Fibroblast of pulmonary artery (primary cell): Measurements from ENCODE around the gene GSTM4.

Experiments
- DNase-seq: peaks from one replicate; pipeline ENCODE4 v3.0.0-alpha.2; 2010; ENCODE audit warnings: low read depth
- H3K4me3 ChIP-seq: replicated peaks from 2 replicates; pipeline ENCODE4 v1.5.1; 2011; ENCODE audit warnings: low read depth, mild to moderate bottlenecking, control low read depth, low read length, moderate library complexity
- TF ChIP-seq, protein P1 (sequence below): IDR thresholded peaks from 2 replicates; pipeline ENCODE4 v1.5.1; 2011; ENCODE audit warnings: mild to moderate bottlenecking, control low read depth, low read length, inconsistent platforms; ENCODE audit errors: missing control alignments

Gene GSTM4

GRCh38 chr1:109621379-109622136 lies 34.3 kb upstream of the GSTM4 start:
- DNase-seq = no peak
- TF ChIP-seq, protein P1, sequence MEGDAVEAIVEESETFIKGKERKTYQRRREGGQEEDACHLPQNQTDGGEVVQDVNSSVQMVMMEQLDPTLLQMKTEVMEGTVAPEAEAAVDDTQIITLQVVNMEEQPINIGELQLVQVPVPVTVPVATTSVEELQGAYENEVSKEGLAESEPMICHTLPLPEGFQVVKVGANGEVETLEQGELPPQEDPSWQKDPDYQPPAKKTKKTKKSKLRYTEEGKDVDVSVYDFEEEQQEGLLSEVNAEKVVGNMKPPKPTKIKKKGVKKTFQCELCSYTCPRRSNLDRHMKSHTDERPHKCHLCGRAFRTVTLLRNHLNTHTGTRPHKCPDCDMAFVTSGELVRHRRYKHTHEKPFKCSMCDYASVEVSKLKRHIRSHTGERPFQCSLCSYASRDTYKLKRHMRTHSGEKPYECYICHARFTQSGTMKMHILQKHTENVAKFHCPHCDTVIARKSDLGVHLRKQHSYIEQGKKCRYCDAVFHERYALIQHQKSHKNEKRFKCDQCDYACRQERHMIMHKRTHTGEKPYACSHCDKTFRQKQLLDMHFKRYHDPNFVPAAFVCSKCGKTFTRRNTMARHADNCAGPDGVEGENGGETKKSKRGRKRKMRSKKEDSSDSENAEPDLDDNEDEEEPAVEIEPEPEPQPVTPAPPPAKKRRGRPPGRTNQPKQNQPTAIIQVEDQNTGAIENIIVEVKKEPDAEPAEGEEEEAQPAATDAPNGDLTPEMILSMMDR = no peak
- H3K4me3 ChIP-seq = peak overlapping the region; percentile 99

DNA sequence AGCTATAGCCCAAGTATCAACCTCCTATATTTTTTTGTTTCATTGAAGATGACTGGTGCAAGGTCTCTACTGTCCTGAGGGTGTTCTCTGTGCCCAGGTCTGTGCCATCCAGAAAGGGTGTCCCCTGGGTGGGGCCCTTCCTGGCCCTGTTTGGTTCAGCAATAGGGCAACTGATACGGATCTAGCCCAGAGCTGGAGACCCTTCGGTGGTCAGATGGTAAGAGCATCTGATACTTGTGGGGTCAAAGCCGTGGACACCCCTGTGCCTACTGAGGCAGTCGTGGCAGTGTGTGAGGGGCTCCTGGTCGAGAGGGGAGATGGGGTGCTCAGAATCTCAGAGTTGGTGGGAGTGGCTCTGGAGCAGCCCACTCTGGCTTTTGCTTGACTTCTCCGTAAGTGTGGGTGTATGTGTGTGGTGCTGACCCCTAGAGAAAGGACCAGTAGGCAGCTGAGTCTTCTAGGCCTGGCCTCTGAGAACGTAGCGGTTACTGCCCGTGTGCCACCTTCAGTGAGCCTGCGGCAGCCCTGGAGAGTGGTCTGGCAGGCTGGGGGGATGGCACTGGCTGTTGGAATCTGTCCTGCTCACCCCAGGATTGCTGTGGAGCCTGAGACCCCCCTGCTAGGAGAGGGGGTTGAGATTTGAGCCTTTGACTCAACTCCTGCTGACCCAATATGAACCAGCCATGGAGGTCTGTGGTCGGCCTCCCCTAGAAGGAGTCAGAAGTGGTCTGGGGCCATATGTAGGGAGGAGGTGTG lies 33.6 kb upstream of the GSTM4 start:
- TF ChIP-seq, protein P1 = no peak
- peak overlapping the region; percentile 99 for H3K4me3 ChIP-seq

DNA sequence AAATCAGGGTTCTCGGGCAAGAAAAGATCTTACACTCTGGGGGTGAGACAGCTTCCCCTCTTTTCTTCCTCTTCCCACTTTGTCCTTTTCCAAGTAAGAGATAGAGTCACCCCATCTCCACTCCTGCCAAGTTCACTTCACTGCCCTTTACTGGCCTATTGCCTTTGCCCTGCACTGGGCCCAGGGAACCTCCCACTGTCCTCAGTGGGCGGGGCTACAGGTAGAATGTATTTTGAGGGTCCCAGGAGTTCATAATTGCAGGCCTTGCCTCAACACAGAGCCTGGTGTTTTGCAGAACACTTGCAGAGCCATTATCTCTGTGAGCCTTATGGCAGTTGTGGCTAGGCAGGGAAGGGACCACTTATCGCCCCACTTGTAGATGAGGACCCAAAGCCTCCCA lies 33.0 kb upstream of the GSTM4 start:
- H3K4me3 ChIP-seq = no peak overlapping the region
- TF ChIP-seq, protein P1 = no peak
- DNase-seq = no peak

More for the DNA sequence above, 33.6 kb upstream of the GSTM4 start:
- no peak for DNase-seq

- DNase-seq = no peak
- peak overlapping the region; percentile 21 for H3K4me3 ChIP-seq
- TF ChIP-seq, protein P1 = no peak
Observed at GRCh38 chr1:109623601-109624161, 32.2 kb upstream of the GSTM4 start.

GRCh38 chr1:109624201-109625010 lies 31.5 kb upstream of the GSTM4 start:
- TF ChIP-seq, protein P1 = no peak
- no peak for DNase-seq
- H3K4me3 ChIP-seq = peak overlapping the region; percentile 21

DNA sequence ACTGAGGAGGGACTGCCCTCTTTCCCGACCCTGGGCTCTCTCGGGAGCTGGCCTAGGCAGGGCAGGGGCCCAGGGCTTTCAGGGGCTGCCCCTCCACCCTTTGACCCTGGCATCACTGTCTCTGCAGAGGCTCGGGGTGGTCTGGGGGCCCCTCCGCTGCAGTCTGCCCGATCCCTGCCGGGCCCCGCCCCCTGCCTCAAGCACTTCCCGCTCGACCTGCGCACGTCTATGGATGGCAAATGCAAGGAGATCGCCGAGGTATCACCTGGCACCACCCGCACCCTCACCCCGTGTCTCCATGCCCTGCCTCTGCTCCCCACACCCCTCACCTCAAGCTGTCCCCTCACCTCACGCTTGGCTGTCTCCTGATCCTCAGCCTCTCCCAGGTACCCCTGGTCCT lies 30.7 kb upstream of the GSTM4 start:
- no peak for DNase-seq
- H3K4me3 ChIP-seq = no peak overlapping the region

More for the DNA sequence above, 30.7 kb upstream of the GSTM4 start:
- TF ChIP-seq, protein P1 = no peak
